AG10803 (cell line): Measurements from ENCODE around the gene GNB1L.

ENCODE experiments used
- DNase-seq: peaks from one replicate; pipeline ENCODE4 v3.0.0; 2010; ENCODE audit warnings: low read depth
- H3K4me3 ChIP-seq: 2 replicates; pipeline ENCODE4 v1.5.1; 2011; ENCODE audit warnings: mild to moderate bottlenecking, low read length, control low read depth
- CTCF ChIP-seq: conservative IDR thresholded peaks from 2 replicates; pipeline ENCODE4 v1.5.1; 2011; ENCODE audit warnings: mild to moderate bottlenecking, low read length, control low read depth, inconsistent platforms

GNB1L gene

GRCh38 chr22:19764636-19765476 lies 89.8 kb downstream of the GNB1L start:
- no peak overlapping the region for H3K4me3 ChIP-seq
- DNase-seq = peak; percentile 29

GRCh38 chr22:19764299-19764593 lies 90.4 kb downstream of the GNB1L start:
- no peak for DNase-seq
- H3K4me3 ChIP-seq = no peak overlapping the region
- TF ChIP-seq CTCF = no peak

More at GRCh38 chr22:19764636-19765476, 89.8 kb downstream of the GNB1L start:
- TF ChIP-seq CTCF = no peak

GRCh38 chr22:19763458-19764298 lies 91.0 kb downstream of the GNB1L start:
- TF ChIP-seq CTCF = no peak
- no peak for DNase-seq
- peak overlapping the region; percentile 74 for H3K4me3 ChIP-seq

GRCh38 chr22:19762568-19763457 lies 91.9 kb downstream of the GNB1L start:
- peak overlapping the region; percentile 74 for H3K4me3 ChIP-seq
- DNase-seq = peak; percentile 38
- no peak for TF ChIP-seq CTCF

GRCh38 chr22:19761725-19762567 lies 92.7 kb downstream of the GNB1L start:
- TF ChIP-seq CTCF = no peak
- peak overlapping the region; percentile 74 for H3K4me3 ChIP-seq
- DNase-seq = peak; percentile 36

GRCh38 chr22:19760951-19761724 lies 93.5 kb downstream of the GNB1L start:
- DNase-seq = no peak
- no peak for TF ChIP-seq CTCF
- peak overlapping the region; percentile 74 for H3K4me3 ChIP-seq
